ENCODE data around the gene DYSF.
"Not testable (repeated sequence)": the region's sequence is repeated elsewhere in the genome, so short reads cannot be mapped to it uniquely, and the experiment has no call there.

GRCh38 chr2:71445142-71445541 lies 8.2 kb upstream of the DYSF start:
- TF ChIP-seq CTCF, EP300 (IDR thresholded peaks at IDR 0.05): not testable (repeated sequence)
